GM04504 (cell line): ENCODE data around the gene CELA1.

Source experiments
- DNase-seq: peaks from one replicate; pipeline ENCODE4 v3.0.0-alpha.2; 2012; ENCODE audit warnings: low read depth

Gene CELA1

DNA sequence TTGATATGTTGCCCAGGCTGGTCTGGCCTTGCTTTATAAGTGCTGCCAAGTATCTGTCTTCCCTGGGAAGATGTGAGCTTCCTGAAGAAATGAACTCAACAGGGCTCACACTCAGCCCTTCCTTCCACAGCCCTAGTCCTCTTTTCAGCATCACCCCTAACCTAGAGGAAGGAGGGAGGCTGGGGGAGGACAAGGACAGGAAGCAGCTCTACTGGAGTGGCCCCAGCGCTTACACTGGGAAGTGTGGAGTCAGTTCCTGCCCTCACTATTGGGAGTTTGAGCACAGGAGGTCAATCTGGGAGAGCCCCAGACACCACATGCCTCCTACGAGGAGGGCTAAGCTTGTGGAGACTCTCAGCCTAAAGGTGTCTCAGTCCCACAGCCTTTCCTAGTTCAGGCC lies 27.9 kb upstream of the CELA1 start:
- DNase-seq: no peak

- no peak for DNase-seq
Observed at GRCh38 chr12:51373187-51373586, 26.7 kb upstream of the CELA1 start.

GRCh38 chr12:51372021-51372420 lies 25.5 kb upstream of the CELA1 start:
- no peak for DNase-seq

- peak; percentile 90 for DNase-seq
Observed at GRCh38 chr12:51371295-51371953, 24.9 kb upstream of the CELA1 start.

- DNase-seq: no peak
Observed at GRCh38 chr12:51370667-51371066, 24.2 kb upstream of the CELA1 start.

- no peak for DNase-seq
Observed at GRCh38 chr12:51369581-51369980, 23.1 kb upstream of the CELA1 start.

DNA sequence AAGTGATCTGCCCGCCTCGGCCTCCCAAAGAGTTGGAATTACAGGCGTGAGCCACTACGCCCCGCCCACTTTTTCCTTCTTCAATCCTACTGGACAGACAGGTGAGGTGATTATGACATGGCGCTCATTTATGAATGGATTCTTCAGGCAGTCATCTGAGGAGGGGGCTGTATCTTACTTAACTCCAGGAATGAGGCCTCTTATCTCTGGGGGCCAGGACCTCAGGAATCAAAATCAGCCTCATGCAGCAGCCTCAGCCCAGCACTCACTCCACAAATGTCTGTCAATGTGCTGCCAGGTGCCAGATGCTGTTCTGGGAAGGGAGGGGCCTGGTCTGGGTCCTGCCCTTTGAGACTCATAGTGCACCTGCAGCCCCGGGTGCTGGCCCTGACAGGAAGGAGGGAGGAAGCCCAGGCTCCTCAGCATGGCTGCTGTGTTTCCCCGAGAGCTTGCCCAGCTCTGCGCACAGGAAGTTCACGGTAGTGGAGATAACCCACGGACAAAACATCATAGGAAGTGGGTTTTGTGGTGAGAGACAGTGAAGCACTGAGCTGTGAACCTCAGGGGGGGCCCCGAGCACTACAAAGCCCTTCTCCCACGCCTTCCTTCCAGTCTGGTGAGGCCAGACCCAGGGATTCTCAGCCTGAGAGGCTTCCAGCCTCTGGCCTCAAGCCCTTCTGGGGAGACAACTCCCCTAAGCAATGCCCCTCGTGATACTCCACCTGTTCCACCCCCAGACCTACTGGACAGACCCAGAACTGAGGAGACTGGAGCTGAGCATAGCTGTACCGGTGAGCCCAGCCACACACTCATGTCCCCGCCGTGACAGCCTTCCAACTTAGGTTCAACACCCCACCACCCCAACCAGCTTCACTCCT lies 22.4 kb upstream of the CELA1 start:
- DNase-seq: no peak

DNA sequence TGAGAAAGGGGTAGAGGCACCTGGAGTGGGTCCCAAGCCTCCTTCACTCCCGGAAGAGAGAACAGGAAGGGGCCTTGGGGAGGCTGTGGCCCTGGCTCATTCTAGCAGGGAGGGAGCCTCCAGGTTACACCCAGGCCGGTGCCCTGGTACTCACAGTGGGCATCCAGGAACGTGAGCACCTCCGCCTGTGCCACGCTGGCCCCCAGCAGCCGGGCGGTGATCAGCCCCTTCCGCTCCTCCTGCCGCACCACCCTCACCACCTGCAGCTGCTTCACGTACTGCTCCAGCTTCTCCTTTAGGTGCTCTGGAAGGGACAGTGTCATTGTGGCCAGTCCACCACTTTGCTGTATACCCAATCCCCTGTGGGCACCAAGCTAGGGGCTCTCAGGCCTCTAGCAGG lies 18.8 kb upstream of the CELA1 start:
- no peak for DNase-seq

DNA sequence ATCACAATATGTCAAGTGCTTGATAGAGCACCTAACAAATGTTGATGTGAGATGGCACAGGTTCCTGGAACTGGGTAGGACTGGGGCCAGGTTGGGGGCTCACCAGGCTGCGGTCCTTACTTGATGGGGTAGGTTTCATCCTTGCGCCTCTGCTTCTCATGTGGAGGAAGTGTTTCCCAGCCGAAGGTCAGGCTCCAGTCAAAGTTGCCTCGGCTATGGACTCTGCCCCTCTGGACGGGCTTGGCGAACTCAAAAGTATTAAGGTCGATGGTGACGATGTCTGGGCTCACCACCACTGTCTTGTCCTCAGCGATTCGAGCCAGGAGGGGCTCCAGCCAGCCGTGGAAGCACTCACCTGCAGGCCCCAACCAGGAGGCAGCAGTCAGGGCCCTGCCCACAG lies 17.5 kb upstream of the CELA1 start:
- no peak for DNase-seq

- no peak for DNase-seq
Observed at GRCh38 chr12:51362747-51363342, 16.4 kb upstream of the CELA1 start.

DNA sequence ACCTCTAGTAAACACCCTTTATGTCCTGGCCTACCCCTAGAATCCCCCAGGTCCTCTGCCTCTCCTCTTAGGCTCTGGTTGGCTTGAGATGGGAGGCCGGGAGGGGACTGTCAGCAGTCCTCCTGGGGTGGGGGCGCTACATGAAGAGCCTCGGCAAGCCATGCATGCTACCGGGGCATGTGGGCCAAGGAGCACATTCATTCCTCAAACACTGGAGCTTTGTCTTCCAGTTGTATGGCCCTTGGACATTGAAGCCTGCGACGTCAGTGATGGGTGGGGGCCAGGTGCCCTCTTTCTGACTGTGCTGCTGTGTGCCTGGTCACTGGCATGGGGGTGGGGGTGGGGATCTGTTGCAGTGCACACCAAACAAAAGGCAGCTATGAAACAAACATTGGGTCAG lies 15.8 kb upstream of the CELA1 start:
- DNase-seq: no peak

GRCh38 chr12:51361161-51362016 lies 14.9 kb upstream of the CELA1 start:
- DNase-seq: no peak

GRCh38 chr12:51360315-51360714 lies 13.8 kb upstream of the CELA1 start:
- DNase-seq: no peak

GRCh38 chr12:51359851-51360250 lies 13.4 kb upstream of the CELA1 start:
- no peak for DNase-seq

GRCh38 chr12:51358496-51358895 lies 12.0 kb upstream of the CELA1 start:
- DNase-seq: no peak

DNA sequence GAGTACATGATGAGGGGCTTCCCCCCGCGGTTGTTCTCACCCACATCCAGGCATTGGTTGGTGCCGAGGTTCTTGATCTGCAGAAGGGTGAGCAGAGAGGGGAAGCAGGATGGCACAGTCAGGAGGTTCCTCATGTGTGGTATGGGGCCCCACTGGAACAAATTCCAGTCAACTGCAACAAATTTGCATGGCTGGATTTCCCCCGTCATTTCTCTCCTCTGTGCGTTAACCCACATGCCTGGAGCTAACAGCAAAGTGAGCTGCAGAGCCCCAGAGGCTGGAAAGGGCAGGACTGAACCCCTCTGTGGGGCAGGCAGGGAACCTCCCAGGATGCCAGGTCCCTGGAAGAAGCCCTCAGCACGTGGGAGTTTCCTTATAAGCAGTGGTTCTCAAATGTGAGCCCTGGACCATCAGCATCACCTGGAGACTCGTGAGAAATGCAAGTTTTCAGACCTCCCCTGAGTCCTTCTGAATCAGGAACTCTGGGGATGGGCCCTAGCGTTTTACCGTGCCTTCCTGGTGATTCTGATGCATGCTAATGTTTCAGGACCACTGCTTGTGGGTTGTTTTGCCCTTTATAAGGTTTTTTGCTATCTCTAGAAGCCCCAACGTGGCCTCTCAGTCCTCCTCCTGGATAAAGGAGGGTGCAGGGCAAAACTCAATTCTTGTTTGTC lies 11.0 kb upstream of the CELA1 start:
- DNase-seq: no peak

DNA sequence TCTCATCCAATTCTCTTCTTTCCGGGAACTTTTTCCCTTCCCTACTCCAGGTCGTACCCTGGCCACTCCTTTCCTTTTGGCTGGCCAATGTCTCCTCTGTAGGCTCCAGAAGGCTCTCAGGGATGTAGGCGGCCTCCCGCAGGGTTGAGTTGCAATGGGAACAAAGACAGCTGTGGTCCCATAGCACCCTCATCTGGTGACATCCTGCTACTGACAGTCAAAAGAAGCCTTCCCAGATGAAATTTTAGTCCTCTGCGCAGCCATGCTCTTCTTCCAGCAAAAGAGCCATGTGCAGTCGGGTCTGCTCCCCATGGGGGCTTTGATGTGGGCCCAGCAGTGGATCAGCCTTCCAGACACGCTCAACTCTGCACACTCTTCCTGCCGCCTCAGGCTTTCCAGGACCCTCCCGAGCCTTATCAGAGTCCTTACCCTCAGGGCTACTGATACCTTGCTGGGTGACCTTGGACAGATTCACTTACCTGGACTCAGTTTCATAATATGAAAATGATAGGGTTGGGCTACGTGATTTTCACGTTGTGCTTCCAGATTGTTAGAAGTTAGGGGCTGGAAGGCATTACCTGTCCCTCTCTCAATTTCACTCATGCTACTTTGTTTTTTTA lies 5.5 kb upstream of the CELA1 start:
- DNase-seq: peak; percentile 28

- DNase-seq: no peak
Observed at GRCh38 chr12:51349026-51349425, 2.5 kb upstream of the CELA1 start.

DNA sequence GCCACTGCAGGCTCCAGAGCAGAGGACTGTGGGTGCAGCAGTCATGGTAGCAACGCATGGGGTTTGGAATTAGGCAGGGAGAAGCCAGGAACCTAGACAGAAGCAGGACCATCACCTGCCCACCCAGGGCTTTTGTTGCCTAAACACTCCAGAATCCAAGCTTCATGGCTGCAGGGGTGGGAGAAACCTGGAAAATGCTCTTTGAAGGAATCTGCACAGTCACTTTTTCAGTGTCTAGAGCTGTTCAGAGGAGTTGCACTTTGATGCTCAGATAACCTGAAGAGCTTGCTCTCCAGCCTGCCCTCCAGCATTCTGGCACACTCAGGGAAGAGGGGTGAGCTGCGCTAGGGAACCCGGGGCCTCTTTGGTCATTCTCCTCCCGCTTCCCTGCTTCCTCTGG lies 1.6 kb upstream of the CELA1 start:
- DNase-seq: no peak

DNA sequence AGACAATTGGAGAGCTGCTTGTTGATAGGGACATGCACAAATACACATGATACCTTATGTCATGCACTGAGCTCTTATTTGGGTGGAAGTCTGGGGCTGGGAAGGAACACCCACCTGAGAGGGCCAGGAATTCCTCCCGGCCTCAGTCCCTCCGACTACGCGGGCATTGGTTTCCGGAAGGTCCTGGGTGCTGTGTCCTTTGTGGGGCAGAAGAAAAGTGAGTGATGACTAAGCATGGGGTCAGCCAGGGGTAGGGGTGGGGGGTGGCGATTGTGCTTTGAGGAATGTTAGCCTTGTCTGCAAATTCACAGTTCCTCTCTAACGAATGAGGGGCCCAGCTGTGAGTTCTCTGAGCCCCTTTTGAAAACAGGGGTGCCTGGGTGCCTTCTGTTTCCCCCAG lies 798 bp downstream of the CELA1 start:
- no peak for DNase-seq

DNA sequence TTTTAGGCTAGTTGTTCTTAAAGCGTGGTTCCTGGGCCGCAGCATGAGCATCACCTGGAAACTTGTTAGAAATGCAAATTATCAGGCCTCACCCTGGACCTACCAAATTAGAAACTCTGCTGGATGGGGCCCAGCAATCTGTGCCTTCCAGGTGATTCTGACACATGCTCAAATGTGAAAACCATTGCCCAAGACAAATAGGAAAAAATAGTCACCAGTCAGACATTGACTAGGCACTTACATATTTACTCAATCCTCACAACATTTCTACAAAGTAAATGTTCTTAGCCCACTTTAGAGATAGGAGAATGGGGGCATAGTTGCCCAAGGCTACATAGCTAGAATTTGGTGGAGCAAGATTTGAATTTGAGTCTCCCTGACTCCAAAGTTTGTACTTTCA lies 3.3 kb downstream of the CELA1 start:
- DNase-seq: no peak
